Bronchial epithelial cell (primary cell): ENCODE data around the gene POTEB2. TPM values are rescaled to one million over a fixed set of nuclear protein-coding genes. Genes with fewer than 3 reads are reported as not detected.
"Not testable (repeated sequence)": the region's sequence is repeated elsewhere in the genome, so short reads cannot be mapped to it uniquely, and the experiment has no call there.

ENCODE experiments used
- DNase-seq: peaks from one replicate; pipeline ENCODE4 v3.0.0-alpha.2; 2010; ENCODE audit warnings: low read depth
- FAIRE-seq: peaks from 2 replicates; lab custom pipeline; 2011; peaks lifted over from hg19 to GRCh38; lab: Jason Lieb, UNC
- H3K27me3 ChIP-seq: 2 replicates; pipeline ENCODE4 v1.5.1; 2011; ENCODE audit warnings: low read length; ENCODE audit not compliant: control insufficient read depth, insufficient read depth
- H3K36me3 ChIP-seq: 2 replicates; pipeline ENCODE4 v1.5.1; 2011; ENCODE audit warnings: low read length; ENCODE audit not compliant: control insufficient read depth, insufficient read depth
- H3K4me3 ChIP-seq: 2 replicates; pipeline ENCODE4 v1.5.1; 2011; ENCODE audit warnings: mild to moderate bottlenecking, low read depth, low read length, control low read depth
- total RNA-seq: library from RNA; depleted of rRNA; stranded (reverse); fragments of >200 nt; gene quantifications from 2 replicates; pipeline ENCODE4 v1.2.1, GENCODE V29; 2014

The POTEB2 gene
- not detected in 2 replicates for total RNA-seq

DNA sequence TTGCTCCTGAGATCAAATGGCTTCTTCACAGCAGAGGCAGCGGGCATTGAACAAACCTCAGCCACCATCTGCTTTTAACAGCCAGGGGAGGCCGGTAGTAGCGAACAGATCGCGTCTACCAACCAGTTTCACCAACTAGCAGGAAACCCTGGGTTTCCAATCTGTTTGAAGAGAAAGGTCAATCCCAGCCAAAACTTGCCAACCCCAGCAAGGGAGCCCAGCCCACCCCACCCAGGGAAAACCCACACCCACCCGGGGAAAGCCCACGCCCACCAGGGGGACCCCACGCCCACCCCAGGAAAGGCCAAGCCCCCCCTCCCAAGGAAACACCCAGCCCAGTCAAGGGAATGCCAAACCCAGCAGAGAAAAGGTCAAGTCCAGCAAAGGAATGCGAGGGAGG is at the start of gene POTEB2:
Gene POTEB2 (minus strand): TSS at position 101 of the 400 bp plus-strand sequence. CDS start 33 bp downstream, at position 68.
- not testable (repeated sequence) for H3K27me3 ChIP-seq, FAIRE-seq, DNase-seq, H3K36me3 ChIP-seq, H3K4me3 ChIP-seq

DNA sequence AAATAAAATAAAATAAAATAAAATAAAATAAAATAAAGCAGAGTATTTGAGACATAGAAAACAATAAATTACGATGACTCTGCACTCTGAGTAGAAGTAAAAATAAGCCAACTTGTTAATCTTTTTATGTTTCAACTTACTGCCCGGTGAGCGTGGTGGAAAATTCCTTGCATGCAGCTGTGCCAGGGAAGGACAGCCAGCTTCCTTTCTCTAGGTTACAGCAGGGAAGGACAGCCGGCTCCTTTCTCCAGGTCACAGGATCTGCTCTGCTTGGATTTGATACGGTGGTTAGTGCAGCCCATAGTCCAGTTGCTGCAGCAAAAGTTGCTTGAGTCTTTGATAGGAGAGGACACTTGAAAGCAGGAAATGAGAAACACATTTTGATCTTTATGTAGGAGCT is 13.8 kb upstream of the POTEB2 start:
- H3K4me3 ChIP-seq, H3K36me3 ChIP-seq, DNase-seq, H3K27me3 ChIP-seq: not testable (repeated sequence)
- FAIRE-seq = peak; percentile 36

DNA sequence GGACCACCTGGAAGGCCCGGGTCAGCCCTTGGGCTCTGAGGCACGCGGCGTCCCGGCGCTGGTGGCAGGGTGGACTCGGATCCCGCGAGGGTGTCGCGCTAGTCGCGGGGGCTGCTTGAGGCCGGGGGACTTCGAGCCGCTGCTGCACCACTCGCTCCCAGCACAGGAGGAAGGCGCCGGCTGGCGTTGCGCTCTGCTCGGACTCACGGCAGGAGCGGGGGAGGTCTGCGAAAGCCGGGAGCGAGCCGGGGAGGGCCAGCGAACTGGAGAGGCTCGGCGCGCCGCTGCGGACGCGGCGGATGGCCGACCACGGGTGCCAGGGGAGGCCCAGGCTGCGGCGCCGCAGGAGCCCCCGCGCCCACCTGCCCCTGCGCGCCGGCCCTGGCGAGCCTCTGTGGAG is 12.3 kb upstream of the POTEB2 start:
- not testable (repeated sequence) for H3K27me3 ChIP-seq, DNase-seq, H3K36me3 ChIP-seq, FAIRE-seq, H3K4me3 ChIP-seq

DNA sequence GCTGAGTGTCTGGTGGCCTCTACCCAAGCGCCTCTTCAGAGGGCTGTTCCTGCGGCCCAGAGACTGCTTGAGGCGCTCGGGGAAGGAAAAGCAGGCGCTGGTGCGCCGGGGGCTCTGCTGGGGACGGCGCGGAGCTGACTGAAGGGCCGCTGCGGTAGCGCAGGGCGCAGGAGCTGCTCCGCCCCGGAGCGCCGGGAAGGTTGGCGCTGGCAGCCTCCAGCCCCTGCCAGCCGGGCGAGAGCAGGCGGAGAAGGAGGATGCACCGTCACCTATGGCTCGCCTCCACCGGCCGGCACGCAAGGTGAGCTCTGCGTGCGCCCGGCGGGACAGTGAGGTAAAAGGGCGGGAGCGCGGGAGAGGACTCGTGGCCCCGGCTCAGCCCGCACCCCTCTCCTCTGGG is 11.7 kb upstream of the POTEB2 start:
- not testable (repeated sequence) for H3K4me3 ChIP-seq, H3K36me3 ChIP-seq, FAIRE-seq, H3K27me3 ChIP-seq, DNase-seq
